GM15510 (cell line): ENCODE results near the gene NRCAM.

Source experiments
- POLR2A ChIP-seq: IDR thresholded peaks from 3 replicates; pipeline ENCODE4 v1.6.1; 2011; ENCODE audit warnings: borderline replicate concordance; ENCODE audit not compliant: insufficient read length; ENCODE audit errors: extremely low read depth

Gene NRCAM

GRCh38 chr7:108252177-108252576, 204.1 kb downstream of the NRCAM start:
- TF ChIP-seq POLR2A = no peak

- TF ChIP-seq POLR2A = no peak
Measured at GRCh38 chr7:108251700-108252099, 204.5 kb downstream of the NRCAM start.

DNA sequence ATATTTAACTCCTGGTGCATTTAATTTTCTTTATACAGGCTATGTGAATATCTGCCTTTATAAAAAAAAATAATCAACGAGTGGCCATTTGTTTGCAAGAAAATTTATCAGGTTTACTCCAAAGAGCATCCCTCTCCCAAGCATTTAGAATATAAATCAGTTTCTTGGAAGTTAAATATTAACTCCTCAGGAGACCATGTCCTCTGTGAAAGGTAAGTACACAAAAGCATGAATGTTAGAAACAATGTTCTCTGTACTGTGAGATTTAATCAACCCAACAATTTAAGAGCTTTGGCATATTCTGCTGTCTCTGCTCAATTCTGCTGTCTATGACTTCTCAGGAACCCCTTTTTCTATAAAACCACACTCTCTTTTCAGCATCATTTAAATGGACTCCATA, 206.8 kb downstream of the NRCAM start:
- TF ChIP-seq POLR2A = no peak

- TF ChIP-seq POLR2A = no peak
Measured at GRCh38 chr7:108248821-108249220, 207.4 kb downstream of the NRCAM start.

DNA sequence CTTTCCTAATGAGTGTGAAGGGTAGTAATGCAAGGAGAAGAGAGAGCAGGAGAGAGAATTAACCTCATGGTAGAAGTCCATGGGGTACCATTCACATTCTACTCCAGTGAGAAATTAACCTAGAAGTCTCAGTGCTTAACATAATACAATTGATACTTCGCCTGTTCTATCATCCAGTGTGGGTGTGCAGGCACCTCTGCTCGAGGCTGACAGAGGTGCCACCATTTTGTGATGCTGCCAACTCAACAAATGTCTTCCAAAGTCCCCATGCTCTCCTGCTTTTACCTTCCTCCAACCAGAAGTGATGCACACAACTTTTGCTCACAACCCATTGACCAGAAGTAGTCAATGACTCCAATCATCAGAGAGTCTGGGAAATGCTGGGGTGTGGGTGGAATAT, 207.8 kb downstream of the NRCAM start:
- TF ChIP-seq POLR2A = no peak

GRCh38 chr7:108247614-108248013, 208.6 kb downstream of the NRCAM start:
- no peak for TF ChIP-seq POLR2A

DNA sequence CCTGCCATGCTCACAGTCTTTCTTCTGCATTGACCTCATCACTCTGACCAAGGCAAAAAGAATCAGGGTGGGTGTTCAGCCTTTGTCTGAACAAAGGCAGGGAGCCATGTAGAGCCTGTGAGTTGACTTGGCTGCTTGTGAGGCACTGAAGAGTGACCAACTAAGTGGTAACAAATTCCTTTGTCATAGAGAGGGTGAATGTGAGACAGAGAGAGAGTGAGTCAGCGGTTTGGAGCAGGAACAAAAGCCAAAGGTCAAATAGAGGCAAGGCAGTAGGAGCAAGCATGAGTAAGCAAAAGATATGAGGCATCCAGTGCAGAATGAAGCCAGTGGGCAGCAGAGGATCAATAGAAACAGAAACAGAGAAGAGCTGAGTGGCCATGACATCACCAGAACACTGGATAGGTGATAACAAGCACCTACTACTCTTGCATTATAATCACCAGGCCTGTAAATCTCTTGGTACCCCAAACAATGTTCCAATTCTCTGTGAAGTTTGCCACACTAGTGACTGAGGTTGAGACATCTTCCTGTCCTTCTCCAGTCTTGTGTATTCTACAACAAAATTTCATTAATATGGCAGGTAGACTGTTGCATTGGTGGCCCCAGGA, 209.9 kb downstream of the NRCAM start:
- TF ChIP-seq POLR2A = no peak

- TF ChIP-seq POLR2A = no peak
Measured at GRCh38 chr7:108245523-108246226, 210.6 kb downstream of the NRCAM start.

DNA sequence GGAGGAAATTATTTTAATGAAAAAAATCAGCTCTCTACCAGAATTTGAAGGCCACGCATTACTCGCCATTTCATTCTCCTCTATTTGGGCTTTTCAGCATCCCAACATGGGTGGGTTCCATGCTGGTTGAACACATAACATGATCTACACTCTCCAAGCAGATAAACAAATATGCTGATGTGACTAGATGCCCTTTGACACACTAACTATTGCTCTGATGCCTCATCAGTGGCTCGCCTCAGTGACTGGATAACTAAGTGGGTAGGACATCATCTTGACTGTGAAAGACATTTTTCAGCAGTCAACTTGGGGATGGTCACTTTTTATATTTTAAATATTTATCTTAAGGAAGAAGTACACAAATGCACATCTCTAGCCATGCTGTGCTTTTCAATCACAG, 212.1 kb downstream of the NRCAM start:
- TF ChIP-seq POLR2A = no peak

DNA sequence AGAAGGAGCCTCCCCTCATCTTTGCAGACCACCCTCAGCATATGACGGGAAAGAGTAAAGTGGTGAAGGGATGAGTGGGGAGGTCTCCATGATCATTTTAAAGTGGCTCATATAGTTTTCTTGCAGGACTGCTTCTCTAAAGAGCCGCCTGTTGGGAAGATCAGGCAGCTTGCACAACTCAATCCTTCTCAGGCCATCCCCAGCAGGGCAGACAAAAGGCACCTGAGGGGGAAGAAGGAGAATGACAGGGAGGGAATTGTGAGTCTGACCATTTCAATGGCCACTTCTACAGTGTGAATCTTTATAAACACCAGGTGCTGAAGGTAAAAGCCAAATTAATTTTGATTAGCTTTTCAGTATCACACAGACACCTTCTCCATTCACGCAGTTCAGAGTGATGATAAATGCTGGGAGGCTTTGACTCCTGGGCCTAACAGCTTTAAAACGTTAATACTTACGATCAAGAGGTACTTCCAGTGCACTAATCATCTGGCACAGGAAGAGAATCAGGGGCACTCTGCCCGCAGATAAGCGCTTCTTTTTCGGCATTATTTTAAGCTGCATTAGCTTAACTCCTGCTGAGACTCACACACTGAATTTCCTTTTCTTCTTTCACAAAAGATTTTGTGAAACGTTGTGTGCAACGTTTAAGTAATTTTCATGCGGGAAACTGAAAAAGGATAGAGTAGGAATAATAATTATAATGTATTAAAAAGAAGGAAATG, 216.6 kb downstream of the NRCAM start:
- TF ChIP-seq POLR2A = no peak

GRCh38 chr7:108236681-108237415, 219.4 kb downstream of the NRCAM start:
- TF ChIP-seq POLR2A = no peak

DNA sequence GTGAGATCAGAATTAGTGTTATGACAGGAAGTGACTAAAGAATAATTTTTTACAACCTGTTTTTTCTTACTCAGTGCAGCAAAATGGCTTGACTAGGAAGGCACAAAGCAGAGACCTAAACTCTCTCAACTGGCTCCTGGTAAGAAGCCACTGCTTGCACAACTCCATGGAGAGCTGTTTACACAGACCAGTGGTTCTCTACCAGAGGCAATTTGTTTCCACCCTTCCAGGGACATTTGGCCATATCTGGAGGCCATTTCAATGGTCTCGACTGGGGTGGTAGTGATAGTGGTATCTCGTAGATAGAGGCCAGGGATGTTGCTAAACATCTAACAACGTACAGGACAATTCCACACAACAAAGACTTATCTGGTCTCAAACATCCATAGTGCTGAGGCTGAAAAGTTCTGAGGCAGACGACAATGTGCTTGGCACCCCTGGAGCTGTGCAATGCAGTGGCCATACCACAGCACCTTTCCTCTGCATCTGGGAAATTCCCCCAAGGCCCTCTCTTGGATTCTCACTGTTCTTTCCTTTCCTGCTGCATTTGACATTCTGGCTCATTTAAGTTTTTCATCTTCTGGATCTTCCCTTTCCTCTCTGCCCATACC, 220.7 kb downstream of the NRCAM start:
- TF ChIP-seq POLR2A = no peak

GRCh38 chr7:108234971-108235450, 221.2 kb downstream of the NRCAM start:
- no peak for TF ChIP-seq POLR2A

- no peak for TF ChIP-seq POLR2A
Measured at GRCh38 chr7:108234281-108234680, 222.0 kb downstream of the NRCAM start.
